GM21390 (cell line): ENCODE measurements around the gene FIBCD1.

Experiments used
- ATAC-seq: cut with Tn5 transposase; IDR thresholded peaks from one replicate; pipeline ENCODE4 v1.9.1; 2021; ENCODE audit not compliant: unreplicated experiment

Gene FIBCD1

DNA sequence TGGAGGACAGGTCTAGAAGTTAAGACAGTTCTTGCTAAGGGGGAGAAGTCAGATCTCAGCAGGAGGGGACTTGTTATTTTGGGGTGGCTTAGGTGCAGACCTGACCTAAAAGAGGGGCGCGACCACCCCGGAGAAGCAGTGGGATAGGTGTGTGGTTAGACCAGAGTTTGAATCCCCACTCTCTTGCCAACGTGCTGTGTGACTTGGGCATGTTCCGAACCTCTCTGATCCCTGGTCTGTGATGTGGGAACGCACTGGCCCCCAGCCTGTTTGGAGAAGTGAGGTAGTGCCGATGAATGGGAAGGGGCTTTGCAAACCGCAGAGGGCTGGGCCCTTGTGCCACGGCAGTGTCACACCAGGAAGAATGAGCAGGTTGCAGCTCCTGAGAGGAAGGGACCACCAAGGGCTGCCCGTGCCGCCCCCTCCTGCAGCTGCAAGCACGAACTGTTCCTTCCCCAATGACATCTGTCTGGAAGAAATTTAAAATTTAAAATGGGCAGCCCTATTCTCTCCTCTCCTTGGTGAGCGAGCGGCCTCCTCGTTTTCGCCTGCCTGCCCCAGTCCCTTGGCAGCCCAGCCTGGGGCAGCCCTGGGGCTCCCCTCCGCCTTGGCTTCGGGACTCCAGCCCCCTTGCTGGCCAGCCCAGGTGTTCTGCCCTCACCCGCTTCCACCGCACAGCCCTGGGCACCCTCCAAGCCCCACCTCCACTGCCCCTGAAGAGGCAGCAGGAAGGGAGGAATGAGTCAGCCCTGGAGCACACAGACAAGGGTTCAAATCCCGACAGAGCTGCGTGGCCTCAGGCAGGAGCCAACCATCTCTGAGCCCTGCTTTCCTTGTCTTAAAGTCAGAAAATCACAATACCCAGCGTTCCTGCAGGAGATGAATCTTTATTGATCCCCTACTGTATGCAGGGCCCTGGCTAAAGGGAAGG lies 1.6 kb downstream of the FIBCD1 start:
- ATAC-seq, result no peak

DNA sequence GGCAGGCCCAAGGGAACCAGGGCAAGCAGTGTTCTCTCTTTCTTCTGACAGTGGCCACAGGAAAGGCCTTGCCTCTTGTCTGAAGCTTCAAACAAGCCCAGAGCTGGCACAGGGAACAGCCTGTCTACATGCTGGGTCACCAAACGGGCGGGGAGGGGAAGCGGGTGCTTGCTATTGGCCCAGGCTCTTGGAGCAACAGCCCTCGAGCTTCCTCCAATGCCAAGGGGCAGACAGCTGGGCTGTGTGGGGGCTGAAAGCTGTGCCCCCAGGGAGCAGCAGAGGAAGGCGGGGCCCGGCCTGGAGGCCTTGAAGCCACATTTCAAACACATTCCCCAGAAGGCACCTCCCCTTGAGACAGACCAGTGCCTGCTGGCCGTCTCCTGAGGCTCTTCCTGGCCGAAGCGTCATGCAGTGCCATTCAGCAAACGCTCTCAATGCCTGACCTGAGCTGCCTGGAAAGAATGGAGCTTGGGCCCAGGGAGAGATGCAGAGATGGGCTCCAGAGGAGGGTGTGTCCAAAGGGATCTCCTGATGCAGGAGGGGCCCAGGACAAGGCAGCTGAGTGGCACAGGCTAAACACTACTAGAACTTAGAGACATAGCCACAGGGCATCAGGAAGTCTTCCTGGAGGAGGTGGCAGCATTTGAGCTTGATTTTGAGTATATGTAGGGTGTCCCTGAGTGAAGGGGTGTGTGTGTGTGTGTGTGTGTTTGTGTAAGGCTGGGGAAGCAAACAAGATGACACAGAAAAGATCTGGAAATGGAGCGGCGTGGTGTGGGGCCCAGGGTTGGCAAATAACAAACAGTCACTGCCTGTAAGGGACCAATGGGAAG lies 2.5 kb downstream of the FIBCD1 start:
- no peak for ATAC-seq

DNA sequence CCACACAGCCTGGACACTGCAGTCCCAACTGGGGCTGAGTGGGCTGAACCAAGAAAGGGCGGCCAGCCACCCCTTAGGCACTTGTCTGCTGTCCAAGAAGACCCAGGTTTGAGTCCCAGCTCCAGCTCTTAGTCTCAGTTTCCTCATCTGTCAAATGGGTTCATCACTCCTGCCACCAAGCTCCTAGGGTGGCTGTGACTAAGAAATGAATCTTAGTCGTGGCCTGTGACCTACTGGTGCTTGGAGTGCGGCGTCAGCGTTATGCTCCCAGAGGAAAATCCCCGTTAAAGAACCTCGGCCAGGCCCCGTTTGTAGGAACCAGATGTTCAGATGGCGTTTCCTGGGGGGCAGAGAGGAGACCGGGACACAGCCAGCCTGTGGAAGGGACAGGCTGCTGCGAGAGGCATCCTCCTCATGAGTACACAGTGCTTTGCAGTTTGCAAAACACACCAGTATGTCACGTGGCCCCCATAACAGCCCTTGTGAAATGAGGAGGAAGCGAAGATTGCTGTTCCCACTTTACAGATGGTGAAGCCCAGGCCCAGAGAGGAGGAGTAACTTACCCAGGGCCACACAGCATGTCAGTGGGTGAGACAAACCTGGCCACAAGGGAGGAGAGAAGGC lies 3.3 kb downstream of the FIBCD1 start:
- ATAC-seq, result no peak

- no peak for ATAC-seq
Measured at GRCh38 chr9:130934702-130935647, 4.1 kb downstream of the FIBCD1 start.

DNA sequence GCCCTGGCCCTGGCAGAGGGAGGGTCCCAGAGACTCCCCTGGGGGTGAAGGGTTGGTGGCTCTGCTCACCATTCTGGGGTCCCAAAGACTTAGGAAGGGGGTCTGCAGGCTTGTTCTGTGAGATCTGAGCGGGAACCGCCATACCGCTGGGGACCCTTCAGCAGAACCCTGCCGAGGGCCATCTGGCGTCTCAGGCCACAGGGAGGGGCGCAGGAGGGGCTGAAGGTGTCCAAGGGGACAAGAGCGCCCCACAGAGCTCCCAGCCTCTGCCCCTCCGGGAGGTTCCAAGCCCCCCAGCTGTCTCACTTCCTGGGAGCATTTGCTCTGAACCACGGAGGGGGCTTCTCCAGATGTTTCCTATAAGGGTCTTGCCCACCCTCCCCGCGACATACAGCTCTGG lies 4.8 kb downstream of the FIBCD1 start:
- ATAC-seq, result no peak

DNA sequence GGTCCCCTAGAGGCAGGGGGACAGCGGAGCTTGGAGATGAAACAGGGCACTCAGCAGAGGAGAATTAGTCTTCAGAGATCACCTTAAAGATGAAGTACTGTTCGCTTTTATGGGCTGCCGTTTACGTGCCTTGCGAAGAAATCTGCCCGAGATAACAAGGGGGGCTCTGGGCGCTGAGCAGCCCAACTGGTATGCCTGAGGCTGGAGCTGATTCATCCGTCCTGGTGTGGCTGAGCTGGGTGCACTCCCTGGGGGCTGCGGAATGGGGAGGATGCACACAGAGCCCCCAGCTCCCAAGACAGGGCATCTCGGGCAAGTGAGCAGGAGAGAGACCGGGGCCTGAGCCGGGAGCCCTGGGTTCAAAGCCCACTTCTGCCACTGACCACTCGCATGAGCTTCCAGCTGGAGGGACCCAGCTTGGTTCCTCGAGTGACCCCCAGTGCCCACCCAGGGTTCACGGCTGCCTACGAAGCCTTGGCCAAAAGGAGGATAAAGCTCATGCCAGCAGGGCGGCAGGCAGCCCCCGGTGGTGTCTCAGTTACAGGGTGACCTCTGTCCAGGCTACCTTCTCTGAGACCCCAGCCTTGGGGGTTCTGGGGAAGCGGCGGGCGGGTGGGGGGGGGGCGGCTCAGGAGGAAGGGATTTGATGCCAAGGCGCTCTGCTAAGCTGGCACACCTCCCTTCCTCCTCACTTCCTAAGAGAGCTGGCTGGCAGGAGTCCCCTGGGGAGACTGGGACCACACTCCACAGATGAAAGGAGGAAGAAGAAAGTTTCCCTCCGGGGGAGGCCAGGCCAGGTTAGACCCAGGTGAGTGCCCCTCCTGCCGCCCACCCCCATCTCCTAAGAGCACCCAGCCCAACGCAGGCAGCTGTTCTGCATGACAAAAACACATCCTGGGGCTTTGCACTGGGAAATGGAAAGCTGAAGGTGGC lies 5.7 kb downstream of the FIBCD1 start:
- no peak for ATAC-seq

GRCh38 chr9:130932255-130933079 lies 6.6 kb downstream of the FIBCD1 start:
- ATAC-seq, result no peak

GRCh38 chr9:130931508-130932254 lies 7.4 kb downstream of the FIBCD1 start:
- peak; percentile 53 for ATAC-seq

GRCh38 chr9:130930804-130931349 lies 8.2 kb downstream of the FIBCD1 start:
- no peak for ATAC-seq

DNA sequence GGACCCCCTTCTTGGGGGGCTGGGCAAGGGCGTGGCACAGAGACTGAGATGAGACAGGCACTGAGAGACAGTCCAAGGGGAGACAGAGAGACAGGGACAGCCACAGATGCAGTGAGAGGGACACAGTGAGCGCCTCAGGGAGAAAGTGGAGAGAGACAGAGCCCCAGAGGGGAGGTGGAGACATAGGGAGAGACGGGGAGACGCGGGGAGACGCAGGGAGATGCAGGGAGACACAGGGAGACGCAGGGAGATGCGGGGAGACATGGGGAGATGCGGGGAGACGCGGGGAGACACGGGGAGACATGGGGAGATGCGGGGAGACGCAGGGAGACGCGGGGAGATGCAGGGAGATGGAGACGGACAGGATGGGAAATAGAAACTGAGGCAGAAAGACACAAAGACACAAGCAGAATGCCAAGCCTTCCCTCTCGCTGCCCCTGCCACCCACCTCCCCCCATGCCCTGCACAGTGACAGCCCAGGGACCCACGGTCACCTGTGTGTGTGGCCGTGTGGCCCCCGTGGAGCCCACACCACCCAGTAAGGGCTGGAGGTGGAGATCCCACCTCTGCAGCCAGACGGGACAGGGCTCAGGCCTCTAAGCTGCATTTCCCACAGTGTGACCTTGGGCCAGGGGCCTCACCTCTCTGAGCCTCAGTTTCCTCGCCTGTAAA lies 8.8 kb downstream of the FIBCD1 start:
- ATAC-seq, result no peak

- ATAC-seq, result no peak
Measured at GRCh38 chr9:130929571-130930038, 9.4 kb downstream of the FIBCD1 start.

DNA sequence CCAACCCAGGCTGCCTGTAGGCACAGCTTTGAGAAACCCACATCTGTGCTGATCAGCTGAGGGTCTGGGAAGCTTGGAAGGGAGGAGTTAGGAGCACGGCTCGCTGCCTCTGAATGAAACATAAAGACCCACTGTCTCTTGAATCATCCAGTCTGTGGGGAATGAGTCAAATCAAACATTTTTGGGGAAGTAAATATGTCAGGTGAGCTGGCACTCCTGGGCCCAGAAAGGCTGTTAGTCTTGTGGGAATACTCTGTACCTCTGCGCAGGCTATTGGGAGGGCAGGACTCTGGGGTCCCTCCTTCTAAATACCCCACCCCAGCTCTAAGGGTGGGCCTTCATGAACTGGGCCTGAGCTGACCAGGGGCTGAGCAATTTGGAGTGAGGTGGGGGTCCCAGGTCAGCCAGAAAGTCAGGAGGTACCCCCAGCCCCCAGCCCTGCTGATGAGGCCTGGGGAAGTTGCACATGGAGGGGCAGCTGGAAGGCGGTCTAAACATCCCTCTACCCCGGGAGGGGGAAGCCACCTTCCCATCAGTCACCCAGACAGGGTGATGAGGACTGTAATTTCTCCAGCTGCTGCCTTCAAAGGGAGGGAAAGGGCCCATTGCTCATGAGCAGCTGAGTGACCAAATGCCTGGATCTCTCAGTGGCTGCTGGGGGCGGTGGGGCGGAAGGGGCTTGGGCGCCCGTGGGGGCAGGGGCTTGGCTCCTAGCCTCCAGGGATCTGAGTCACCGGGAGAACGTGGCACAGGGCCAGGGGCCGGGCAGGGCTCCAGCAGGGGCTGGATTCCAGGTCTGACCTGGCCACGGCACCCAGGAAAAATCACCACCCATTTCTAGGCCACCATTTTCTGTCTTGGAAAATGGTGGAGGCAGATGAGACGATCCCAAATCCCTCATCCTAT lies 10.8 kb downstream of the FIBCD1 start:
- ATAC-seq, result peak; percentile 47

DNA sequence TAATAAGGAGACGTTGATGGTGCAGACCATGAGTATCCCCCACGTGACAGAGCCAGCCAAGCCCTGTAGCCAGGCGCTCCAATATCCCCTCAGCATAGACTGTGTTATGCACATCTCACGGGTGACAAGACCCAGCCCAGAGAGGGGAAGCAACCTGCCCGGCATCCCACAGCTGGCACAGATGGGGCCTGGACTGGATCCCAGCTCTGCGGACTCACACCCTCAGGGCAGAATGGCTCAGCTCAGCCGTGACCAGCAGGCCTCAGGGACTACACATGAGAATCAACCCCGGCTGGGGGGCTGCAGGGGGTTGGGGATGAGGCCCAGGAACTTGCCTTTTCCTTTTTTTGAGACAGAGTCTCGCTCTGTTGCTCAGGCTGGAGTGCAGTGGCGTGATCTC lies 11.7 kb downstream of the FIBCD1 start:
- ATAC-seq, result no peak

- ATAC-seq, result no peak
Measured at GRCh38 chr9:130925050-130925678, 13.9 kb downstream of the FIBCD1 start.

GRCh38 chr9:130924448-130924788 lies 14.6 kb downstream of the FIBCD1 start:
- ATAC-seq, result no peak
